Fibroblast of pulmonary artery (primary cell): ENCODE results near the gene ZC3H14.
"Not testable (repeated sequence)": the region's sequence is repeated elsewhere in the genome, so short reads cannot be mapped to it uniquely, and the experiment has no call there.

Source experiments
- DNase-seq: peaks from one replicate; pipeline ENCODE4 v3.0.0-alpha.2; 2010; ENCODE audit warnings: low read depth
- H3K4me3 ChIP-seq: replicated peaks from 2 replicates; pipeline ENCODE4 v1.5.1; 2011; ENCODE audit warnings: low read depth, mild to moderate bottlenecking, control low read depth, low read length, moderate library complexity
- CTCF ChIP-seq: IDR thresholded peaks from 2 replicates; pipeline ENCODE4 v1.5.1; 2011; ENCODE audit warnings: mild to moderate bottlenecking, control low read depth, low read length, inconsistent platforms; ENCODE audit errors: missing control alignments

The ZC3H14 gene

GRCh38 chr14:88522393-88522792, 40.4 kb upstream of the ZC3H14 start:
- no peak overlapping the region for H3K4me3 ChIP-seq
- DNase-seq = no peak
- TF ChIP-seq CTCF = no peak

GRCh38 chr14:88529889-88530288, 32.9 kb upstream of the ZC3H14 start:
- not testable (repeated sequence) for DNase-seq, H3K4me3 ChIP-seq

GRCh38 chr14:88533064-88533602, 29.7 kb upstream of the ZC3H14 start:
- no peak for DNase-seq
- no peak for TF ChIP-seq CTCF
- H3K4me3 ChIP-seq = no peak overlapping the region

- no peak for TF ChIP-seq CTCF
- DNase-seq = no peak
- H3K4me3 ChIP-seq = no peak overlapping the region
These were observed 27.7 kb upstream of the ZC3H14 start for GRCh38 chr14:88535149-88535548.

GRCh38 chr14:88535813-88536212, 27.0 kb upstream of the ZC3H14 start:
- H3K4me3 ChIP-seq = no peak overlapping the region
- no peak for TF ChIP-seq CTCF
- no peak for DNase-seq

GRCh38 chr14:88541324-88541723, 21.5 kb upstream of the ZC3H14 start:
- DNase-seq = no peak
- no peak for TF ChIP-seq CTCF
- H3K4me3 ChIP-seq = no peak overlapping the region

- TF ChIP-seq CTCF = no peak
These were observed 19.7 kb upstream of the ZC3H14 start for GRCh38 chr14:88542857-88543795.

More at GRCh38 chr14:88542857-88543795, 19.7 kb upstream of the ZC3H14 start:
- no peak overlapping the region for H3K4me3 ChIP-seq
- DNase-seq = no peak
